NCI-H774 (cell line): Measurements from ENCODE around the gene TSPAN10.
"Not testable (repeated sequence)": the region's sequence is repeated elsewhere in the genome, so short reads cannot be mapped to it uniquely, and the experiment has no call there.

ENCODE experiments used
- DNase-seq: peaks from one replicate; lab custom pipeline; 2025; lab: John Stamatoyannopoulos, UW

The TSPAN10 gene

GRCh38 chr17:81662002-81662401 is 25.0 kb downstream of the TSPAN10 start:
- no peak for DNase-seq

- no peak for DNase-seq
These were observed 27.1 kb downstream of the TSPAN10 start for GRCh38 chr17:81664051-81664470.

GRCh38 chr17:81665205-81666091 is 28.5 kb downstream of the TSPAN10 start:
- no peak for DNase-seq

- no peak for DNase-seq
These were observed 29.0 kb downstream of the TSPAN10 start for GRCh38 chr17:81666092-81666341.

GRCh38 chr17:81666342-81667191 is 29.6 kb downstream of the TSPAN10 start, which contains the start of the genes CCDC137 and OXLD1:
Gene CCDC137 (plus strand): TSS chr17:81666737. CDS start chr17:81666767, 30 bp downstream.
Gene OXLD1 (minus strand): TSS chr17:81666605. CDS start chr17:81666577, 28 bp downstream.
- DNase-seq, result peak; percentile 99

- DNase-seq, result no peak
These were observed 30.8 kb downstream of the TSPAN10 start for GRCh38 chr17:81667754-81668153.

GRCh38 chr17:81672504-81672903 is 35.5 kb downstream of the TSPAN10 start:
- DNase-seq, result no peak

- no peak for DNase-seq
These were observed 36.0 kb downstream of the TSPAN10 start for GRCh38 chr17:81672954-81673353.

GRCh38 chr17:81673561-81674258 is 36.7 kb downstream of the TSPAN10 start:
- DNase-seq, result no peak

GRCh38 chr17:81675515-81676221 is 38.7 kb downstream of the TSPAN10 start:
- not testable (repeated sequence) for DNase-seq

GRCh38 chr17:81676906-81677305 is 39.9 kb downstream of the TSPAN10 start:
- no peak for DNase-seq

GRCh38 chr17:81680150-81680549 is 43.2 kb downstream of the TSPAN10 start:
- no peak for DNase-seq

GRCh38 chr17:81681672-81682071 is 44.7 kb downstream of the TSPAN10 start:
- DNase-seq, result no peak

- no peak for DNase-seq
These were observed 45.7 kb downstream of the TSPAN10 start for GRCh38 chr17:81682565-81683207.

GRCh38 chr17:81683208-81683583 is 46.2 kb downstream of the TSPAN10 start:
- no peak for DNase-seq

- peak; percentile 100 for DNase-seq
These were observed 46.8 kb downstream of the TSPAN10 start, which contains the start of the genes ARL16 and HGS for GRCh38 chr17:81683584-81684441. Gene ARL16 (minus strand): TSS chr17:81683797. CDS start chr17:81683753, 44 bp downstream. Gene HGS (plus strand): TSS chr17:81684011. CDS start chr17:81684067, 56 bp downstream.

GRCh38 chr17:81684442-81684911 is 47.5 kb downstream of the TSPAN10 start:
- no peak for DNase-seq

- no peak for DNase-seq
These were observed 48.1 kb downstream of the TSPAN10 start for GRCh38 chr17:81685108-81685507.

- no peak for DNase-seq
These were observed 49.6 kb downstream of the TSPAN10 start for GRCh38 chr17:81686614-81687013.
